Heart left ventricle (tissue), 16 donors: ENCODE measurements around the gene CNP. TPM values are rescaled to one million over a fixed set of nuclear protein-coding genes. Genes with fewer than 3 reads are reported as not detected.
"Not testable (repeated sequence)": the region's sequence is repeated elsewhere in the genome, so short reads cannot be mapped to it uniquely, and the experiment has no call there.

Experiments
- ATAC-seq, 4 donors: fragments of 200-7000 bp; cut with Tn5 transposase; one replicate each; pipeline ENCODE4 v1.9.1; 2020 to 2022; ENCODE audit warnings: moderate library complexity in 4 of 4, mild to moderate bottlenecking in 3 of 4, moderate number of reproducible peaks in 1 of 4
- DNase-seq, 5 donors: peaks; one replicate each; pipeline ENCODE4 v3.0.0-alpha.2; 2020
- H3K27ac ChIP-seq, 12 donors: fragments of 200-600 bp; sonication (generic) in 4 of 12; one replicate each; pipeline versions ENCODE4 v1.5.0 to v1.8.0; 2016 to 2022; ENCODE audit warnings: mild to moderate bottlenecking in 2 of 12
- H3K27me3 ChIP-seq, 9 donors: fragments of 200-600 bp; sonication (generic) in 2 of 9; one replicate each; pipeline versions ENCODE4 v1.5.1 to v1.8.0; 2016 to 2022; ENCODE audit warnings: mild to moderate bottlenecking in 3 of 9
- H3K36me3 ChIP-seq, 9 donors: fragments of 200-600 bp; sonication (generic) in 2 of 9; one replicate each; pipeline versions ENCODE4 v1.5.0 to v1.8.0; 2018 to 2022; ENCODE audit warnings: mild to moderate bottlenecking in 2 of 9
- H3K4me1 ChIP-seq, 12 donors: fragments of 200-600 bp; sonication (generic) in 4 of 12; one replicate each; pipeline versions ENCODE4 v1.5.0 to v1.8.0; 2016 to 2022; ENCODE audit warnings: mild to moderate bottlenecking in 3 of 12
- H3K4me3 ChIP-seq, 12 donors: fragments of 200-600 bp; sonication (generic) in 4 of 12; one replicate each; pipeline versions ENCODE4 v1.5.0 to v1.8.0; 2017 to 2022; ENCODE audit warnings: mild to moderate bottlenecking in 9 of 12, moderate library complexity in 4 of 12
- H3K9me3 ChIP-seq, 12 donors: fragments of 200-600 bp; sonication (generic) in 4 of 12; one replicate each; pipeline versions ENCODE4 v1.5.0 to v1.8.0; 2016 to 2022; ENCODE audit warnings: mild to moderate bottlenecking in 1 of 12
- CTCF ChIP-seq, 12 donors: fragments of 200-600 bp; sonication (generic) in 4 of 12; IDR thresholded peaks; one replicate each; pipeline versions ENCODE4 v1.5.0 to v1.8.0; 2018 to 2022; ENCODE audit warnings: antibody characterized with exemption in 12 of 12, mild to moderate bottlenecking in 5 of 12
- POLR2A ChIP-seq, 2 donors: fragments of 450-650 bp; IDR thresholded peaks; one replicate each; pipeline ENCODE4 v1.6.1; 2017; ENCODE audit warnings: antibody characterized with exemption in 2 of 2, mild to moderate bottlenecking in 2 of 2, moderate library complexity in 2 of 2
- WGBS, 4 donors: extraction: QIAGEN DNeasy Blood & Tissue Kit in 2 of 4; methylation state at CpG; one replicate each; pipeline versions ENCODE4 v1.1.5 to v1.1.7; 2013 to 2018; 5-methylcytosine and 5-hydroxymethylcytosine counted together
- intact Hi-C, 10 donors: fragments of 100-400 bp; cut with DNase I; formaldehyde crosslinking; loops; one replicate each; pipeline versions ENCODE4 v1.11.1 to v1.14.2; 2022
- polyA plus RNA-seq, 2 donors: library from polyadenylated mRNA; stranded (reverse); fragments of 200-250 nt; gene quantifications; one replicate each; pipeline ENCODE4 v1.2.3, GENCODE V29; 2013
- total RNA-seq, 9 donors: library from RNA; depleted of rRNA in 2 of 9; stranded (reverse); fragments of >200 nt in 2 of 9; fragmentation: NEBNext Ultra II Directional in 3 of 9; extraction: Animal tissue kit (Norgen Biotek cat#: 25700) in 3 of 9; gene quantifications; one replicate each; pipeline versions ENCODE4 v1.1.0 to v1.2.4, GENCODE V29; 2016 to 2023
- donor health status: ischemic (EF 13 %, LVEDD 7.1; RV severe dilation, severe dysfunction).
- donor health status: healthy with polysubstance abuse.
- donor health status: DM: no; HTN: yes; CAD: no.
- donor health status: DM: no; HTN: no; CAD: no.
- donor health status: ischemic (EF 25% LVEDD 6.9; RV normal size, moderate dysfunction).
- donor health status: ischemic (EF 25% LVEDD 5.7; RV mildly dilated, moderate dysfunction).
- donor health status: healthy.
- donor health status: DM: yes; HTN: yes; CAD: no.
- donor health status: ischemic (EF 35%, LVEDD 5.7; RV mildly dilated, moderate dysfunction).
- donor health status: nonischemic (EF 11% LVEDD 7.7; RV severe dilation, severe dysfunction).
- donor health status: DM: yes; HTN: yes; CAD: no.
- donor health status: PGD.
- donor health status: ischemic (EF 29% LVEDD 5.4; RV normal size, mild dysfunction).
- donor health status: nonischemic (EF 23%, LVEDD 6.1; RV moderate dilation, normal function).

The CNP gene
- total and polyA plus RNA-seq, 11 donors = 19.3 to 49.1 (median 27.5) TPM

GRCh38 chr17:42009170-42009569, 42.6 kb downstream of the CNP start:
- no peak for DNase-seq
- 72 to 78% (median 74%) methylated on average over 4 of the region's 4 CpGs for WGBS, 4 donors
- intact Hi-C loops = no loop called here
- ATAC-seq = peak in 2 of 4 donors; percentile 40 to 47
- no peaks in the 10 kb centered on the region for H3K9me3 ChIP-seq
- peaks cover 0 to 17% (median 0%) of the 10 kb centered on the region in 9 donors for H3K36me3 ChIP-seq
- no peaks in the 10 kb centered on the region for H3K27me3 ChIP-seq
- H3K4me3 ChIP-seq = no peak overlapping the region
- peaks cover 0 to 92% (median 60%) of the 10 kb centered on the region in 12 donors for H3K4me1 ChIP-seq
- H3K27ac ChIP-seq = no peak overlapping the region
- TF ChIP-seq CTCF (IDR thresholded peaks at IDR 0.05) (peak in 2 of 12 donors; percentile 12 to 18), POLR2A (IDR thresholded peaks at IDR 0.05) (no peak)

GRCh38 chr17:42010266-42010680, 43.7 kb downstream of the CNP start:
- WGBS, 4 donors = 61 to 67% (median 64%) methylated on average over 9 of the region's 9 CpGs
- peak in 2 of 4 donors; percentile 22 to 42 for ATAC-seq
- Histone ChIP-seq H3K27ac (peak overlapping the region in 2 of 12 donors; percentile 25 to 77), H3K36me3 (peaks cover 0 to 24% (median 0%) of the 10 kb centered on the region in 9 donors), H3K4me1 (peaks cover 0 to 91% (median 59%) of the 10 kb centered on the region in 12 donors)
- intact Hi-C loops = loop anchor here in 1 of 10 donors (5.0 kb wide), 1 partner anchor 43 kb away; the partner anchor contains the start of gene CNP
- not testable (repeated sequence) for H3K27me3 ChIP-seq, H3K4me3 ChIP-seq, H3K9me3 ChIP-seq
- peak in 1 of 5 donors; percentile 49 for DNase-seq

- DNase-seq (no peak), ATAC-seq (no peak)
- no peaks in the 10 kb centered on the region for H3K27me3 ChIP-seq
- H3K4me3 ChIP-seq = no peak overlapping the region
- 90 to 97% (median 95%) methylated on average over 3 of the region's 3 CpGs for WGBS, 4 donors
- peaks cover 3 to 93% (median 64%) of the 10 kb centered on the region in 12 donors for H3K4me1 ChIP-seq
- H3K36me3 ChIP-seq = peaks cover 0 to 25% (median 0%) of the 10 kb centered on the region in 9 donors
- no peaks in the 10 kb centered on the region for H3K9me3 ChIP-seq
- peak overlapping the region in 3 of 12 donors; percentile 3 to 77 (median 18) for H3K27ac ChIP-seq
- intact Hi-C loops = loop anchor here in 1 of 10 donors (5.0 kb wide), 1 partner anchor 44 kb away; the partner anchor contains the start of gene CNP
- TF ChIP-seq POLR2A (IDR thresholded peaks at IDR 0.05) (no peak), CTCF (IDR thresholded peaks at IDR 0.05) (no peak)
Observed at GRCh38 chr17:42010898-42011516, 44.4 kb downstream of the CNP start.

- H3K9me3 ChIP-seq, H3K27me3 ChIP-seq, H3K4me3 ChIP-seq, H3K27ac ChIP-seq, DNase-seq, ATAC-seq: not testable (repeated sequence)
- Histone ChIP-seq H3K4me1 (peaks cover 6 to 89% (median 64%) of the 10 kb centered on the region in 12 donors), H3K36me3 (peaks cover 0 to 22% (median 0%) of the 10 kb centered on the region in 9 donors)
- 81 to 86% (median 83%) methylated on average over 4 of the region's 4 CpGs for WGBS, 4 donors
- intact Hi-C loops = loop anchor here in 1 of 10 donors (5.0 kb wide), 1 partner anchor 45 kb away; the partner anchor contains the start of gene CNP
Observed at GRCh38 chr17:42012363-42012762, 45.8 kb downstream of the CNP start.

- not testable (repeated sequence) for H3K9me3 ChIP-seq, ATAC-seq, H3K27me3 ChIP-seq, H3K4me3 ChIP-seq, DNase-seq
- H3K36me3 ChIP-seq = peaks cover 0 to 13% (median 0%) of the 10 kb centered on the region in 9 donors
- 93 to 94% (median 93%) methylated on average over 12 of the region's 12 CpGs for WGBS, 4 donors
- peaks cover 6 to 83% (median 64%) of the 10 kb centered on the region in 12 donors for H3K4me1 ChIP-seq
- intact Hi-C loops = loop anchor here in 1 of 10 donors (5.0 kb wide), 1 partner anchor 46 kb away; the partner anchor contains the start of gene CNP
- H3K27ac ChIP-seq = peak overlapping the region in 2 of 12 donors; percentile 26 to 38
Observed at GRCh38 chr17:42013740-42014139, 47.1 kb downstream of the CNP start.
